ENCODE measurements around the gene POU3F1. TPM values are rescaled to one million over a fixed set of nuclear protein-coding genes. Genes with fewer than 3 reads are reported as not detected.
A peak's percentile ranks its signal among the peaks of the same experiment; 100 is the strongest.
"Not testable (repeated sequence)": the region's sequence is repeated elsewhere in the genome, so short reads cannot be mapped to it uniquely, and the experiment has no call there.

POU3F1 gene
- total RNA-seq, 1 donor from 2014 or later = 1.2 TPM

DNA sequence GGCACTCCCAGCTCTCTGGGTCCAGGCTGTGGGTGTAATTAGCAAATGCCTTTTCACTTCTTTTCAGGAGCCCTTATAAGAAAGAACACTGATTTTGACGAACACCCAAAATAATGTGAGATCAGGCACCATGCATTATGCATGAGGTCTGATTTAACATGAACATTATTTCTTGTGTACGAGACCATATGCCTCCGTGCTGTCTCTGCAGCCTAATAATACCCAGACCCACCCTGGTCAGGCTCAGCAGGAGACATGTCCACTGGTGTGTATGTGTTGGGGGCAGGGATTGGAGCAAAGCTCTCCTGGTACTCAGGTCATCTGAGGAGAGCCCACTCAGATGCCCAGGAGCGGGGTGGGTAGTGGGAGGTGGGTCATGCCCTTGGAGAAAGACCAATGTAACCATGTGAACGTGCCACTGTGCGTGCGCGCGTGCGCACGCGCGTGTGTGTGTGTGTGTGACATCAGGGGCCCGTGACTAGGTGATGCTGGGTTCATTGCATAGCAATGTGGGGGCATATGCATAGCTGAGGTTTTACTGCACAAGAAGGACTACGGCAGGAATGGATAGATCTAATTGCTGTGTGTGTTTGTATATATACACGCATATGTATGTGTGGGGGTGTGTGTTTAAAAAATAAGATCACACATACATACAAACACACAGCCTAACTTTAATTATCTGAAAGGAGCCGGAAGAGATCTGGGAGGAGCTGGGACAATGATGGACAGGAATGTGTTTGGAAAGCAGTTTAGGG lies 7.1 kb downstream of the POU3F1 start:
- H3K4me1 Mint-ChIP-seq (ENCODE audit: unreplicated experiment) = peaks cover 22% of the 10 kb centered on the region

GRCh38 chr1:38038861-38039260 lies 7.7 kb downstream of the POU3F1 start:
- DNase-seq (ENCODE audit: low spot score) = no peak
- H3K4me3 Mint-ChIP-seq (ENCODE audit: unreplicated experiment) = no peak overlapping the region
- H3K27ac Mint-ChIP-seq (ENCODE audit: unreplicated experiment) = no peak overlapping the region
- peaks cover 19% of the 10 kb centered on the region for H3K4me1 Mint-ChIP-seq (ENCODE audit: unreplicated experiment)
- no peaks in the 10 kb centered on the region for H3K9me3 Mint-ChIP-seq (ENCODE audit: unreplicated experiment)
- H3K36me3 Mint-ChIP-seq (ENCODE audit: low read depth, unreplicated experiment) = peaks cover 3% of the 10 kb centered on the region
- peaks cover 6% of the 10 kb centered on the region for H3K27me3 Mint-ChIP-seq (ENCODE audit: unreplicated experiment)
- TF ChIP-seq, protein P1, sequence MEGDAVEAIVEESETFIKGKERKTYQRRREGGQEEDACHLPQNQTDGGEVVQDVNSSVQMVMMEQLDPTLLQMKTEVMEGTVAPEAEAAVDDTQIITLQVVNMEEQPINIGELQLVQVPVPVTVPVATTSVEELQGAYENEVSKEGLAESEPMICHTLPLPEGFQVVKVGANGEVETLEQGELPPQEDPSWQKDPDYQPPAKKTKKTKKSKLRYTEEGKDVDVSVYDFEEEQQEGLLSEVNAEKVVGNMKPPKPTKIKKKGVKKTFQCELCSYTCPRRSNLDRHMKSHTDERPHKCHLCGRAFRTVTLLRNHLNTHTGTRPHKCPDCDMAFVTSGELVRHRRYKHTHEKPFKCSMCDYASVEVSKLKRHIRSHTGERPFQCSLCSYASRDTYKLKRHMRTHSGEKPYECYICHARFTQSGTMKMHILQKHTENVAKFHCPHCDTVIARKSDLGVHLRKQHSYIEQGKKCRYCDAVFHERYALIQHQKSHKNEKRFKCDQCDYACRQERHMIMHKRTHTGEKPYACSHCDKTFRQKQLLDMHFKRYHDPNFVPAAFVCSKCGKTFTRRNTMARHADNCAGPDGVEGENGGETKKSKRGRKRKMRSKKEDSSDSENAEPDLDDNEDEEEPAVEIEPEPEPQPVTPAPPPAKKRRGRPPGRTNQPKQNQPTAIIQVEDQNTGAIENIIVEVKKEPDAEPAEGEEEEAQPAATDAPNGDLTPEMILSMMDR (IDR thresholded peaks at IDR 0.05; ENCODE audit: unreplicated experiment) = no peak

More for the DNA sequence above, 7.1 kb downstream of the POU3F1 start:
- Mint-ChIP-seq H3K36me3 (ENCODE audit: low read depth, unreplicated experiment) (peaks cover 3% of the 10 kb centered on the region), H3K27ac (ENCODE audit: unreplicated experiment) (no peak overlapping the region), H3K27me3 (ENCODE audit: unreplicated experiment) (peaks cover 6% of the 10 kb centered on the region), H3K9me3 (ENCODE audit: unreplicated experiment) (no peaks in the 10 kb centered on the region), H3K4me3 (ENCODE audit: unreplicated experiment) (no peak overlapping the region)
- TF ChIP-seq, protein P1 (IDR thresholded peaks at IDR 0.05; ENCODE audit: unreplicated experiment) = no peak
- no peak for DNase-seq (ENCODE audit: low spot score)

- H3K4me1 Mint-ChIP-seq (ENCODE audit: unreplicated experiment) = peaks cover 9% of the 10 kb centered on the region
- TF ChIP-seq, protein P1 (IDR thresholded peaks at IDR 0.05; ENCODE audit: unreplicated experiment) = peak; percentile 30
- no peak overlapping the region for H3K4me3 Mint-ChIP-seq (ENCODE audit: unreplicated experiment)
- DNase-seq (ENCODE audit: low spot score) = peak; percentile 53
- H3K27me3 Mint-ChIP-seq (ENCODE audit: unreplicated experiment) = peaks cover 4% of the 10 kb centered on the region
- no peak overlapping the region for H3K27ac Mint-ChIP-seq (ENCODE audit: unreplicated experiment)
- no peaks in the 10 kb centered on the region for H3K9me3 Mint-ChIP-seq (ENCODE audit: unreplicated experiment)
- peaks cover 3% of the 10 kb centered on the region for H3K36me3 Mint-ChIP-seq (ENCODE audit: low read depth, unreplicated experiment)
These were observed 9.2 kb downstream of the POU3F1 start for GRCh38 chr1:38037221-38037939.

- Mint-ChIP-seq H3K9me3 (ENCODE audit: unreplicated experiment) (no peaks in the 10 kb centered on the region), H3K27ac (ENCODE audit: unreplicated experiment) (no peak overlapping the region), H3K27me3 (ENCODE audit: unreplicated experiment) (peaks cover 2% of the 10 kb centered on the region), H3K36me3 (ENCODE audit: low read depth, unreplicated experiment) (no peaks in the 10 kb centered on the region), H3K4me1 (ENCODE audit: unreplicated experiment) (peaks cover 6% of the 10 kb centered on the region), H3K4me3 (ENCODE audit: unreplicated experiment) (no peak overlapping the region)
- DNase-seq (ENCODE audit: low spot score) = no peak
- TF ChIP-seq, protein P1 (IDR thresholded peaks at IDR 0.05; ENCODE audit: unreplicated experiment) = no peak
These were observed 11.7 kb downstream of the POU3F1 start for GRCh38 chr1:38034871-38035270.

DNA sequence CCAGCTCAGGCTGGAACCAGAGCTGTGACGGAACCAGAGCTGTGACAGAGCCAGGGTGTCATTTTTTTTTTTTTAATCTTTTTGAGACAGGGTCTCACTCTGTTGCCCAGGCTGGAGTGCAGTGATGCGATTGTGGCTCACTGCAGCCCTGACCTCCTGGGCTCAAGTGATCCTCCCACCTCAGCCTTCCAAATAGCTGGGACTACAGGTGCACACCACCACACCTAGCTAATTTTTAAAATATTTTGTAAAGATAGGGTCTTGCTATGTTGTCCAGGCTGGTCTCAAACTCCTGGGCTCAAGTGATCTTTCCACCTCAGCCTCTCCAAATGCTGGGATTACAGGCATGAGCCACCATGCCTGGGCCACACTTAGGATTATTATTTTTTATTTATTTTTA lies 13.6 kb downstream of the POU3F1 start:
- H3K27ac Mint-ChIP-seq (ENCODE audit: unreplicated experiment); H3K36me3 Mint-ChIP-seq (ENCODE audit: low read depth, unreplicated experiment); H3K27me3 Mint-ChIP-seq (ENCODE audit: unreplicated experiment); H3K9me3 Mint-ChIP-seq (ENCODE audit: unreplicated experiment); DNase-seq (ENCODE audit: low spot score); H3K4me3 Mint-ChIP-seq (ENCODE audit: unreplicated experiment): not testable (repeated sequence)
- peaks cover 25% of the 10 kb centered on the region for H3K4me1 Mint-ChIP-seq (ENCODE audit: unreplicated experiment)
